Endothelial cell of umbilical vein (primary cell): ENCODE data around the gene EIF4A2. TPM values are rescaled to one million over a fixed set of nuclear protein-coding genes. Genes with fewer than 3 reads are reported as not detected.

Source experiments
- BruUV-seq: library from RNA; stranded (reverse); fragments of 400-500 nt; replicated peaks from 2 replicates; lab custom pipeline; 2021; lab: Mats Ljungman, UMichigan
- CTCF ChIA-PET: fragments of 300-600, 350-600 bp; sonication (Branson Sonifier 250); formaldehyde crosslinking; loops from one replicate; lab custom pipeline; 2021; ENCODE audit warnings: antibody characterized with exemption, inconsistent platforms; lab: Charles Lee
- POLR2A ChIA-PET: fragments of 300-600, 350-600 bp; sonication (Branson Sonifier 250); formaldehyde crosslinking; loops from one replicate; lab custom pipeline; 2021; ENCODE audit warnings: antibody characterized with exemption, inconsistent platforms; lab: Charles Lee
- DNase-seq: peaks from one replicate; pipeline ENCODE4 v3.0.0-alpha.2; 2011; ENCODE audit warnings: low read depth, low spot score
- FAIRE-seq: peaks from 2 replicates; lab custom pipeline; 2011; peaks lifted over from hg19 to GRCh38; lab: Jason Lieb, UNC
- H2AFZ ChIP-seq: 2 replicates; pipeline ENCODE4 v1.6.0; 2012; ENCODE audit warnings: low read depth, low read length, control low read depth, inconsistent platforms
- H3K27ac ChIP-seq: 2 replicates; pipeline ENCODE4 v1.5.1; 2011; ENCODE audit warnings: low read depth, mild to moderate bottlenecking, control low read depth, low read length, moderate library complexity; ENCODE audit not compliant: insufficient read depth
- H3K27me3 ChIP-seq, 2 experiments: 2 replicates each; pipeline versions ENCODE4 v1.6.0 to v1.6.1; 2011; ENCODE audit warnings: low read length in 2 of 2, mixed read lengths in 1 of 2; ENCODE audit not compliant: control insufficient read depth in 2 of 2, insufficient read depth in 2 of 2
- H3K36me3 ChIP-seq, 2 experiments: 2 replicates in 1 of 2; 3 replicates in 1 of 2; pipeline ENCODE4 v1.5.1; 2011; ENCODE audit warnings: low read length in 2 of 2, mild to moderate bottlenecking in 1 of 2, moderate library complexity in 1 of 2; ENCODE audit not compliant: control insufficient read depth in 2 of 2, insufficient read depth in 2 of 2; ENCODE audit errors: extremely low read depth in 1 of 2
- H3K4me1 ChIP-seq: 3 replicates; pipeline ENCODE4 v1.5.1; 2011; ENCODE audit warnings: mild to moderate bottlenecking, low read length; ENCODE audit not compliant: control insufficient read depth, insufficient read depth; ENCODE audit errors: extremely low read depth
- H3K4me2 ChIP-seq: 2 replicates; pipeline ENCODE4 v1.6.1; 2011; ENCODE audit warnings: low read length, control low read depth, mixed read lengths; ENCODE audit not compliant: insufficient read depth
- H3K4me3 ChIP-seq, 3 experiments: fragments of 200-600 bp in 1 of 3; sonication (generic), shearing (Covaris generic) in 1 of 3; replicated peaks in 1 of 3; 2 replicates each; pipeline ENCODE4 v1.5.1; 2011 to 2016; ENCODE audit warnings: control low read depth in 3 of 3, low read length in 3 of 3, mild to moderate bottlenecking in 2 of 3, inconsistent platforms in 1 of 3, low read depth in 1 of 3, moderate library complexity in 1 of 3; ENCODE audit not compliant: insufficient read depth in 1 of 3
- H3K79me2 ChIP-seq: 2 replicates; pipeline ENCODE4 v1.6.0; 2012; ENCODE audit warnings: low read length, inconsistent platforms; ENCODE audit not compliant: control insufficient read depth, insufficient read depth
- H3K9ac ChIP-seq: replicated peaks from 2 replicates; pipeline ENCODE3; 2011; ENCODE audit warnings: low read length, control low read depth; ENCODE audit not compliant: insufficient read depth; ENCODE audit errors: extremely low read depth
- H3K9me1 ChIP-seq: replicated peaks from 3 replicates; pipeline ENCODE4 v1.6.0; 2011; ENCODE audit warnings: mild to moderate bottlenecking, low read length; ENCODE audit not compliant: control insufficient read depth, insufficient read depth; ENCODE audit errors: extremely low read depth
- H3K9me3 ChIP-seq: replicated peaks from 2 replicates; pipeline ENCODE4 v1.5.1; 2012; ENCODE audit warnings: low read length, inconsistent platforms; ENCODE audit not compliant: control insufficient read depth, insufficient read depth
- H4K20me1 ChIP-seq: replicated peaks from 2 replicates; pipeline ENCODE3; 2011; ENCODE audit warnings: mild to moderate bottlenecking, low read length; ENCODE audit not compliant: control insufficient read depth, insufficient read depth; ENCODE audit errors: extremely low read depth
- CTCF ChIP-seq, 2 donors: IDR thresholded peaks; 1 replicate in 1 of 2; 2 replicates in 1 of 2; pipeline ENCODE4 v1.5.1; 2011; ENCODE audit warnings: low read length in 2 of 2, mild to moderate bottlenecking in 2 of 2, moderate library complexity in 2 of 2, control low read depth in 1 of 2, inconsistent platforms in 1 of 2, low read depth in 1 of 2; ENCODE audit not compliant: insufficient read depth in 1 of 2; ENCODE audit errors: extremely low read depth in 1 of 2
- EZH2 ChIP-seq: IDR thresholded peaks from 2 replicates; pipeline ENCODE4 v1.6.1; 2012; ENCODE audit warnings: borderline replicate concordance, low read depth, mild to moderate bottlenecking, moderate library complexity, low read length, inconsistent platforms; ENCODE audit not compliant: severe bottlenecking
- FOS ChIP-seq: IDR thresholded peaks from 2 replicates; pipeline ENCODE4 v1.6.1; 2011; ENCODE audit warnings: mild to moderate bottlenecking, low read length, moderate library complexity, borderline replicate concordance; ENCODE audit not compliant: insufficient read depth
- GATA2 ChIP-seq: IDR thresholded peaks from 2 replicates; pipeline ENCODE4 v1.7.0; 2011; ENCODE audit warnings: low read depth, mild to moderate bottlenecking, moderate library complexity, mixed read lengths, low read length; ENCODE audit not compliant: insufficient read length, insufficient read depth
- JUN ChIP-seq: IDR thresholded peaks from 2 replicates; pipeline ENCODE4 v1.6.1; 2011; ENCODE audit warnings: borderline replicate concordance, low read depth; ENCODE audit not compliant: insufficient read length, insufficient read depth
- MAX ChIP-seq: IDR thresholded peaks from 2 replicates; pipeline ENCODE4 v1.6.1; 2011; ENCODE audit not compliant: insufficient read depth, insufficient read length
- MYC ChIP-seq: IDR thresholded peaks from one replicate; pipeline ENCODE4 v1.6.1; 2011; ENCODE audit warnings: mild to moderate bottlenecking, low read depth, low read length
- POLR2A ChIP-seq: IDR thresholded peaks from 2 replicates; pipeline ENCODE4 v1.6.1; 2012; ENCODE audit warnings: low read depth, mild to moderate bottlenecking, control low read depth, low read length
- POLR2AphosphoS5 ChIP-seq: IDR thresholded peaks from 2 replicates; pipeline ENCODE4 v1.6.1; 2012; ENCODE audit warnings: low read depth, mild to moderate bottlenecking, control low read depth, low read length, moderate library complexity; ENCODE audit not compliant: insufficient read depth
- dilution Hi-C: fragments of 300-500 bp; cut with MboI; formaldehyde crosslinking; loops from one replicate; pipeline ENCODE4 v1.15.0; 2019; ENCODE audit warnings: low sequenced_read_pairs; ENCODE audit not compliant: extremely low pct_ligation_motif_present
- intact Hi-C: fragments of 100-400 bp; cut with micrococcal nuclease; formaldehyde crosslinking; loops from one replicate; pipeline ENCODE4 v1.10.0; 2022
- polyA plus RNA-seq, 4 experiments: library from polyadenylated mRNA; depleted of rRNA in 3 of 4; stranded (reverse) in 3 of 4; unstranded in 1 of 4; fragments of >200 nt; gene quantifications; 2 replicates each; pipeline versions ENCODE4 v1.2.1 to v1.2.3, GENCODE V29; 2011 to 2012; ENCODE audit warnings: missing spikeins in 1 of 4
- total RNA-seq: library from RNA; stranded (reverse); gene quantifications from 2 replicates; pipeline ENCODE4 v1.2.3, GENCODE V29; 2021

Gene EIF4A2
- total and polyA plus RNA-seq, 2 donors (not counting 3 experiments of a cell fraction or from before 2014, with no cell fraction given) = 282 to 401 TPM

GRCh38 chr3:186831798-186832197 is 48.4 kb downstream of the EIF4A2 start:
- H4K20me1 ChIP-seq = no peaks in the 10 kb centered on the region
- intact Hi-C loops = no loop called here
- H3K4me1 ChIP-seq = no peaks in the 10 kb centered on the region
- CTCF ChIA-PET = no interaction called here
- no peak overlapping the region for H3K9ac ChIP-seq
- H3K27me3 ChIP-seq = peaks cover 36 to 50% of the 10 kb centered on the region in 2 experiments
- BruUV-seq = no TSS peak
- FAIRE-seq = no peak
- no peak overlapping the region for H3K4me2 ChIP-seq
- no peak overlapping the region for H3K4me3 ChIP-seq
- H3K9me3 ChIP-seq = no peaks in the 10 kb centered on the region
- H3K36me3 ChIP-seq = no peaks in the 10 kb centered on the region
- H2AFZ ChIP-seq = no peak overlapping the region
- H3K9me1 ChIP-seq = no peaks in the 10 kb centered on the region
- H3K27ac ChIP-seq = no peak overlapping the region
- POLR2A ChIA-PET = no interaction called here
- TF ChIP-seq GATA2 = no peak
- TF ChIP-seq MAX = no peak
- TF ChIP-seq FOS = no peak
- no peak for TF ChIP-seq POLR2AphosphoS5
- TF ChIP-seq JUN = no peak
- DNase-seq = no peak
- H3K79me2 ChIP-seq = no peaks in the 10 kb centered on the region
- dilution Hi-C loops = no loop called here

- BruUV-seq = no TSS peak
- ChIA-PET CTCF (interaction anchor here (1.1 kb wide), 1 partner anchor 17 kb away, joined by 4 read pairs; no protein-coding TSS in a partner anchor), POLR2A (no interaction called here)
- Histone ChIP-seq H3K4me2 (no peak overlapping the region), H3K9me1 (no peaks in the 10 kb centered on the region), H3K27me3 (peaks cover 36 to 50% of the 10 kb centered on the region in 2 experiments), H3K4me3 (no peak overlapping the region), H4K20me1 (no peaks in the 10 kb centered on the region), H3K36me3 (no peaks in the 10 kb centered on the region), H3K9me3 (no peaks in the 10 kb centered on the region), H3K9ac (no peak overlapping the region), H3K4me1 (no peaks in the 10 kb centered on the region), H3K27ac (no peak overlapping the region), H2AFZ (no peak overlapping the region), H3K79me2 (no peaks in the 10 kb centered on the region)
- FAIRE-seq = no peak
- DNase-seq = no peak
- intact Hi-C loops = no loop called here
- TF ChIP-seq JUN = no peak
- TF ChIP-seq POLR2A = no peak
- TF ChIP-seq POLR2AphosphoS5 = no peak
- TF ChIP-seq CTCF (IDR thresholded peaks at IDR 0.05; ENCODE audit: extremely low read depth in 1 of 2, insufficient read depth in 1 of 2, low read depth in 1 of 2, low read length in 2 of 2) = no peak
- no peak for TF ChIP-seq EZH2
- no peak for TF ChIP-seq FOS
- TF ChIP-seq MAX = no peak
- TF ChIP-seq MYC = no peak
- no peak for TF ChIP-seq GATA2
- dilution Hi-C loops = no loop called here
Measured at GRCh38 chr3:186832276-186832675, 48.9 kb downstream of the EIF4A2 start.
